GM23338 (cell line): ENCODE results near the gene PRR29. TPM values are rescaled to one million over a fixed set of nuclear protein-coding genes. Genes with fewer than 3 reads are reported as not detected.
A peak's percentile ranks its signal among the peaks of the same experiment; 100 is the strongest.

Experiments used
- ATAC-seq: fragments of 200-7000 bp; cut with Tn5 transposase; 3 replicates; pipeline ENCODE4 v1.9.1; 2020
- DNase-seq: peaks from one replicate; pipeline ENCODE4 v3.0.0-alpha.2; 2015; ENCODE audit warnings: low spot score
- H2AFZ ChIP-seq: fragments of 200-600 bp; sonication (generic); 2 replicates; pipeline ENCODE4 v1.8.0; 2016; ENCODE audit warnings: antibody characterized with exemption, mild to moderate bottlenecking, moderate library complexity
- H3F3A ChIP-seq: fragments of 200-600 bp; sonication (generic); replicated peaks from 2 replicates; pipeline ENCODE4 v1.8.0; 2017; ENCODE audit warnings: antibody characterized with exemption, mixed run types, low read depth
- H3K27ac ChIP-seq: fragments of 200-600 bp; sonication (generic); 2 replicates; pipeline ENCODE4 v1.6.1; 2016; ENCODE audit warnings: low read depth
- H3K27me3 ChIP-seq: fragments of 200-600 bp; sonication (generic); 2 replicates; pipeline ENCODE4 v1.8.0; 2016; ENCODE audit warnings: mild to moderate bottlenecking, mixed run types, moderate library complexity; ENCODE audit not compliant: insufficient read depth
- H3K36me3 ChIP-seq: fragments of 200-600 bp; sonication (generic); 2 replicates; pipeline ENCODE4 v1.8.0; 2016; ENCODE audit warnings: mild to moderate bottlenecking; ENCODE audit not compliant: insufficient read depth
- H3K4me1 ChIP-seq: fragments of 200-600 bp; sonication (generic); 2 replicates; pipeline ENCODE4 v1.8.0; 2016; ENCODE audit warnings: mild to moderate bottlenecking, moderate library complexity; ENCODE audit not compliant: insufficient read depth
- H3K4me2 ChIP-seq: fragments of 200-600 bp; sonication (generic); 2 replicates; pipeline ENCODE4 v1.7.1; 2017; ENCODE audit warnings: mixed run types
- H3K4me3 ChIP-seq: fragments of 200-600 bp; sonication (generic); 2 replicates; pipeline ENCODE4 v1.6.1; 2016; ENCODE audit warnings: mixed run types
- H3K79me2 ChIP-seq: fragments of 200-600 bp; sonication (generic); replicated peaks from 2 replicates; pipeline ENCODE4 v1.8.0; 2017; ENCODE audit warnings: mild to moderate bottlenecking; ENCODE audit not compliant: insufficient read depth
- H3K9me2 ChIP-seq: fragments of 200-600 bp; sonication (generic); 2 replicates; pipeline ENCODE4 v1.8.0; 2017; ENCODE audit not compliant: insufficient read depth
- H4K20me1 ChIP-seq: fragments of 200-600 bp; sonication (generic); replicated peaks from 2 replicates; pipeline ENCODE4 v1.8.0; 2017; ENCODE audit warnings: mild to moderate bottlenecking; ENCODE audit not compliant: insufficient read depth
- H3K27ac Mint-ChIP-seq: 2 replicates; pipeline ENCODE4 v1.8.0; 2020; ENCODE audit warnings: inconsistent platforms, mild to moderate bottlenecking, moderate library complexity, mixed read lengths
- H3K27me3 Mint-ChIP-seq: 3 replicates; pipeline ENCODE4 v1.8.0; 2022; ENCODE audit warnings: low read depth, mild to moderate bottlenecking, moderate library complexity, mixed read lengths, inconsistent platforms; ENCODE audit not compliant: insufficient read depth, poor library complexity
- H3K36me3 Mint-ChIP-seq: 3 replicates; pipeline ENCODE4 v1.8.0; 2021; ENCODE audit warnings: low read depth, mild to moderate bottlenecking, inconsistent platforms, moderate library complexity, mixed read lengths
- H3K4me1 Mint-ChIP-seq: 3 replicates; pipeline ENCODE4 v1.8.0; 2020; ENCODE audit warnings: mild to moderate bottlenecking, inconsistent platforms, mixed read lengths
- H3K4me3 Mint-ChIP-seq: 3 replicates; pipeline ENCODE4 v1.8.0; 2021; ENCODE audit warnings: moderate library complexity, mild to moderate bottlenecking, inconsistent platforms, mixed read lengths
- H3K9me3 Mint-ChIP-seq: 3 replicates; pipeline ENCODE4 v1.8.0; 2020; ENCODE audit warnings: moderate library complexity, mild to moderate bottlenecking, inconsistent platforms, mixed read lengths
- JUNB ChIP-seq: IDR thresholded peaks from one replicate; pipeline ENCODE4 v1.6.1; 2016; ENCODE audit warnings: antibody characterized with exemption; ENCODE audit not compliant: unreplicated experiment
- POLR2AphosphoS5 ChIP-seq: IDR thresholded peaks from 2 replicates; pipeline ENCODE4 v1.6.1; 2016; ENCODE audit warnings: antibody characterized with exemption, low read depth
- STAT1 ChIP-seq: IDR thresholded peaks from one replicate; pipeline ENCODE4 v1.6.1; 2016; ENCODE audit warnings: antibody characterized with exemption; ENCODE audit not compliant: unreplicated experiment
- ZNF114 ChIP-seq: fragments of 250-450 bp; sonication (Bioruptor Pico); IDR thresholded peaks from 2 replicates; pipeline ENCODE4 v1.5.0; 2020; ENCODE audit warnings: mild to moderate bottlenecking, moderate library complexity
- ZNF331 ChIP-seq: fragments of 250-450 bp; sonication (Bioruptor Pico); IDR thresholded peaks from 2 replicates; pipeline ENCODE4 v1.5.0; 2020; ENCODE audit warnings: low read depth, mild to moderate bottlenecking, moderate library complexity
- long read RNA-seq: library from polyadenylated mRNA; unstranded; transcript quantifications from one replicate; pipeline ENCODE4 v2.0.0, GENCODE V29; 2020; ENCODE audit not compliant: unreplicated experiment
- polyA plus RNA-seq: library from polyadenylated mRNA; unstranded; fragments of >200 nt; fragmentation: Nextera tagmentation; extraction: Ambion mirVana; gene quantifications from 2 replicates; pipeline ENCODE4 v1.2.1, GENCODE V29; 2016
- total RNA-seq: library from RNA; depleted of rRNA; stranded (reverse); fragments of >200 nt; shearing (Covaris generic); gene quantifications from 2 replicates; pipeline ENCODE4 v1.2.3, GENCODE V29; 2014; rRNA removed
- TF ChIP-seq, protein P1 (sequence below): IDR thresholded peaks from 2 replicates; pipeline ENCODE4 v1.6.1; 2016; ENCODE audit warnings: antibody characterized with exemption
- TF ChIP-seq, protein P2 (sequence below): IDR thresholded peaks from one replicate; pipeline ENCODE4 v1.6.1; 2018; ENCODE audit warnings: antibody characterized with exemption; ENCODE audit not compliant: unreplicated experiment

Gene PRR29
- total RNA-seq (0.74 and 1.3 TPM in 2 replicates), polyA plus RNA-seq (0.24 and 0.66 TPM in 2 replicates)
- long read RNA-seq, result 0 reads

DNA sequence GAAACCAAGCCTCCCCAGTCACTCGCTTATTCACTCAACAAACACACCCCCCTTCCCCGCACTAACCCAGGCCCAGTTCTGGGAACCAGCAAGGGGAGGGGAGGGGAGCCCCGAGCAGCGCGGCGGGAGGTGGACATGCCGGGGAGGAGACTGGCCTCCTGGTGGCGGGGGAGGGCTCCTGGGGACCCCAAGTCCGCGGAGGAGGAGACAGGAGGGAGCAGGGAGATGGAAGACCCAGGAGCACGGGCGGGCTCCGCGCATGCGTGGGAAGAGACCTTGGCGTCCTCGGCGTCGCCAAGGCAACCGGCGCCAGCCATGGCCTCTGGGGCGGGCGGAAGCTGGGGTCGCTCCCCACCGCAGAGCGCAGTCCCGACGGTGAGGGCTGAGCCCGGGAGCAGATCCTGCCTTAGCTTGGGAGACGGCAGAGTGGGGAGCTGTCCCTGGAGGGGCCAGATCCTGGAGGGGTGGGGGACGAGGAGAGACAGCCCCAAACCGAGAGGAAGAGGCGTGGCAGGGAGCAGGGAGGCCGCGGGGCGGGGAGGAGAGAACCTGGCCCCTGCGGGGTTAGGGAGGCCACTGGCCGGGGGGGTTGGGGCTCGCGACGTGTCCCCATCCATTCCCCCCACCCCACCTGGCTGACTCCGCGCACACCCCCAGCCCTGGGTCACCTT, at the start of gene PRR29:
TSS of gene PRR29 (plus strand) at position 302 of the 671 bp plus-strand sequence. CDS start at position 316, 14 bp downstream.
- ATAC-seq, result peak; percentile 86
- no peaks in the 10 kb centered on the region for H3K79me2 ChIP-seq
- H3K27me3 Mint-ChIP-seq, result peaks cover 22% of the 10 kb centered on the region

DNA sequence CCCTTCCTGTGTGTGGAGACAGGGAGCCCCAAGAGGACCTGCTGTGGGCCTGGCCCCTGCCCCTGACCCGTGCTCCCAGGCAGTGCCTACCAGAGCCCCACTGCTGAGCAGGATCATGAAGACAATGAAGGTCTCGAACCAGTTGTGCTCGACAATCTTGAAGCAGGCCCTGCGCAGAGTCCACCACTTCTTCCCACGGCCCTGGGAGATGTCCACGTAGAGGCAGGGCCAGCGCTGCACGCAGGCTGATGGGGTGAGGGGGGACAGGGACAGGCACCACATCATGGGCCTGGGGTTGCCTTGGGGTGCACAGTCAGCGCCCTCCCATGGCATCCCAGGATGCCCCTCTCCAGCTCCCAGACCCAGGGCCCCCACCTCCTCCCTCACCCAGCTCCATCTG, 49.6 kb upstream of the PRR29 start:
- no peaks in the 10 kb centered on the region for H3K9me3 Mint-ChIP-seq
- no peak for DNase-seq
- H3K79me2 ChIP-seq, result no peaks in the 10 kb centered on the region
- H3K9me2 ChIP-seq, result no peaks in the 10 kb centered on the region
- no peak overlapping the region for H3K27ac Mint-ChIP-seq
- H3K36me3 ChIP-seq, result no peaks in the 10 kb centered on the region
- no peaks in the 10 kb centered on the region for H3K27me3 ChIP-seq
- no peak overlapping the region for H3K4me3 ChIP-seq
- H3F3A ChIP-seq, result no peaks in the 10 kb centered on the region
- peaks cover 2% of the 10 kb centered on the region; the same call in 1 of the 3 replicates for H3K4me1 Mint-ChIP-seq
- H3K27me3 Mint-ChIP-seq, result peaks cover 1% of the 10 kb centered on the region
- H3K36me3 Mint-ChIP-seq, result peaks cover 6% of the 10 kb centered on the region; the same call in 2 of the 3 replicates
- no peak overlapping the region for H3K4me3 Mint-ChIP-seq
- no peak overlapping the region for H3K27ac ChIP-seq
- no peaks in the 10 kb centered on the region for H4K20me1 ChIP-seq
- no peak overlapping the region for H2AFZ ChIP-seq
- H3K4me1 ChIP-seq, result no peaks in the 10 kb centered on the region
- no peak overlapping the region for H3K4me2 ChIP-seq
- TF ChIP-seq ZNF331 (CRISPR knock-in tag) (no peak), POLR2AphosphoS5 (no peak), STAT1 (no peak), ZNF114 (CRISPR knock-in tag) (no peak), JUNB (no peak)
- TF ChIP-seq, protein P1, sequence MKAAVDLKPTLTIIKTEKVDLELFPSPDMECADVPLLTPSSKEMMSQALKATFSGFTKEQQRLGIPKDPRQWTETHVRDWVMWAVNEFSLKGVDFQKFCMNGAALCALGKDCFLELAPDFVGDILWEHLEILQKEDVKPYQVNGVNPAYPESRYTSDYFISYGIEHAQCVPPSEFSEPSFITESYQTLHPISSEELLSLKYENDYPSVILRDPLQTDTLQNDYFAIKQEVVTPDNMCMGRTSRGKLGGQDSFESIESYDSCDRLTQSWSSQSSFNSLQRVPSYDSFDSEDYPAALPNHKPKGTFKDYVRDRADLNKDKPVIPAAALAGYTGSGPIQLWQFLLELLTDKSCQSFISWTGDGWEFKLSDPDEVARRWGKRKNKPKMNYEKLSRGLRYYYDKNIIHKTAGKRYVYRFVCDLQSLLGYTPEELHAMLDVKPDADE, result no peak
- TF ChIP-seq, protein P2, sequence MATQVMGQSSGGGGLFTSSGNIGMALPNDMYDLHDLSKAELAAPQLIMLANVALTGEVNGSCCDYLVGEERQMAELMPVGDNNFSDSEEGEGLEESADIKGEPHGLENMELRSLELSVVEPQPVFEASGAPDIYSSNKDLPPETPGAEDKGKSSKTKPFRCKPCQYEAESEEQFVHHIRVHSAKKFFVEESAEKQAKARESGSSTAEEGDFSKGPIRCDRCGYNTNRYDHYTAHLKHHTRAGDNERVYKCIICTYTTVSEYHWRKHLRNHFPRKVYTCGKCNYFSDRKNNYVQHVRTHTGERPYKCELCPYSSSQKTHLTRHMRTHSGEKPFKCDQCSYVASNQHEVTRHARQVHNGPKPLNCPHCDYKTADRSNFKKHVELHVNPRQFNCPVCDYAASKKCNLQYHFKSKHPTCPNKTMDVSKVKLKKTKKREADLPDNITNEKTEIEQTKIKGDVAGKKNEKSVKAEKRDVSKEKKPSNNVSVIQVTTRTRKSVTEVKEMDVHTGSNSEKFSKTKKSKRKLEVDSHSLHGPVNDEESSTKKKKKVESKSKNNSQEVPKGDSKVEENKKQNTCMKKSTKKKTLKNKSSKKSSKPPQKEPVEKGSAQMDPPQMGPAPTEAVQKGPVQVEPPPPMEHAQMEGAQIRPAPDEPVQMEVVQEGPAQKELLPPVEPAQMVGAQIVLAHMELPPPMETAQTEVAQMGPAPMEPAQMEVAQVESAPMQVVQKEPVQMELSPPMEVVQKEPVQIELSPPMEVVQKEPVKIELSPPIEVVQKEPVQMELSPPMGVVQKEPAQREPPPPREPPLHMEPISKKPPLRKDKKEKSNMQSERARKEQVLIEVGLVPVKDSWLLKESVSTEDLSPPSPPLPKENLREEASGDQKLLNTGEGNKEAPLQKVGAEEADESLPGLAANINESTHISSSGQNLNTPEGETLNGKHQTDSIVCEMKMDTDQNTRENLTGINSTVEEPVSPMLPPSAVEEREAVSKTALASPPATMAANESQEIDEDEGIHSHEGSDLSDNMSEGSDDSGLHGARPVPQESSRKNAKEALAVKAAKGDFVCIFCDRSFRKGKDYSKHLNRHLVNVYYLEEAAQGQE, result no peak
- ATAC-seq, result no peak

More for the DNA sequence above, at the start of gene PRR29:
- Histone ChIP-seq H2AFZ (peak within 1 kb of the TSS; percentile 100), H3K9me2 (no peaks in the 10 kb centered on the region), H3F3A (no peaks in the 10 kb centered on the region), H3K4me1 (peaks cover 10% of the 10 kb centered on the region), H4K20me1 (no peaks in the 10 kb centered on the region), H3K27ac (no peak within 1 kb of the TSS), H3K36me3 (no peaks in the 10 kb centered on the region), H3K4me3 (peak within 1 kb of the TSS; percentile 98), H3K4me2 (peak within 1 kb of the TSS; percentile 97), H3K27me3 (peaks cover 22% of the 10 kb centered on the region)
- TF ChIP-seq, protein P2, result no peak
- no peaks in the 10 kb centered on the region; the same call in 2 of the 3 replicates for H3K36me3 Mint-ChIP-seq
- H3K4me3 Mint-ChIP-seq, result peak within 1 kb of the TSS; percentile 84
- H3K4me1 Mint-ChIP-seq, result peaks cover 18% of the 10 kb centered on the region
- no peaks in the 10 kb centered on the region; the same call in 2 of the 3 replicates for H3K9me3 Mint-ChIP-seq
- DNase-seq, result peak; percentile 92
- H3K27ac Mint-ChIP-seq, result no peak within 1 kb of the TSS
